K562 (cell line): ENCODE data around the gene SLC9B2.

Experiments
- E2F5 ChIP-seq: sonication (generic); formaldehyde crosslinking; IDR thresholded peaks from 2 replicates; pipeline ENCODE4 v1.8.0; 2022; ENCODE audit warnings: mild to moderate bottlenecking, missing genetic modification reagents
- FOS ChIP-seq: IDR thresholded peaks from 3 replicates; pipeline ENCODE4 v1.6.1; 2011; ENCODE audit not compliant: insufficient read length; ENCODE audit errors: extremely low read depth
- HDAC6 ChIP-seq: IDR thresholded peaks from 2 replicates; pipeline ENCODE4 v1.6.1; 2012; ENCODE audit warnings: low read depth, mild to moderate bottlenecking, control low read depth, inconsistent platforms, low read length, moderate library complexity
- MECOM ChIP-seq: fragments of 250-450 bp; sonication (Bioruptor Pico); IDR thresholded peaks from 2 replicates; pipeline ENCODE4 v1.8.0; 2022; ENCODE audit warnings: inconsistent platforms
- MTF1 ChIP-seq: fragments of 250-450 bp; sonication (Bioruptor Pico); IDR thresholded peaks from 2 replicates; pipeline ENCODE4 v1.9.0; 2021; ENCODE audit warnings: moderate library complexity, mild to moderate bottlenecking, inconsistent platforms, borderline replicate concordance
- NFE2 ChIP-seq: IDR thresholded peaks from 2 replicates; pipeline ENCODE4 v1.6.1; 2014; ENCODE audit warnings: antibody characterized with exemption, low read depth
- RNF2 ChIP-seq: sonication (generic); IDR thresholded peaks from 2 replicates; pipeline ENCODE4 v1.6.1; 2016
- TF ChIP-seq, protein P1 (sequence below): sonication (generic); formaldehyde crosslinking; IDR thresholded peaks from 2 replicates; pipeline ENCODE4 v1.8.1; 2022; ENCODE audit warnings: missing genetic modification reagents

DNA sequence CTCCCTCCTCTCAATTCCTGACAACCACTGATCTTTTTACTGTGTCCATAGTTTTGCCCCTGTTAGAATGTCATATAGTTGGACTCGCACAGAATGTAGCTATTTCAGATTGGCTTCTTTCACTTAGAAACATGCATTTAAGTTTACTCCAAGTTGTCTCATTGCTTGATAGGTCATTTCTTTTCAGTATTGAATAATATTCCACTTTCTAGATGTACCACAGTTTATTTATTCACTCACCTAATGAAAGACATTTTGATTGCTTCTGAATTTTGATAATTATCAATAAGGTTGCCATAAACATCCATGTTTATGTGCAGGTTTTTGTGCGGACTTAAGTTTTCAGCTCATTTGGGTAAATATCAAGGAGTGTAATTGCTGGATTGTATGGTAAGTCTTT lies 95.6 kb downstream of the SLC9B2 start:
- TF ChIP-seq MECOM (CRISPR knock-in tag) (no peak), MTF1 (no peak), HDAC6 (no peak), FOS (no peak), RNF2 (no peak), E2F5 (no peak), NFE2 (no peak)
- TF ChIP-seq, protein P1, sequence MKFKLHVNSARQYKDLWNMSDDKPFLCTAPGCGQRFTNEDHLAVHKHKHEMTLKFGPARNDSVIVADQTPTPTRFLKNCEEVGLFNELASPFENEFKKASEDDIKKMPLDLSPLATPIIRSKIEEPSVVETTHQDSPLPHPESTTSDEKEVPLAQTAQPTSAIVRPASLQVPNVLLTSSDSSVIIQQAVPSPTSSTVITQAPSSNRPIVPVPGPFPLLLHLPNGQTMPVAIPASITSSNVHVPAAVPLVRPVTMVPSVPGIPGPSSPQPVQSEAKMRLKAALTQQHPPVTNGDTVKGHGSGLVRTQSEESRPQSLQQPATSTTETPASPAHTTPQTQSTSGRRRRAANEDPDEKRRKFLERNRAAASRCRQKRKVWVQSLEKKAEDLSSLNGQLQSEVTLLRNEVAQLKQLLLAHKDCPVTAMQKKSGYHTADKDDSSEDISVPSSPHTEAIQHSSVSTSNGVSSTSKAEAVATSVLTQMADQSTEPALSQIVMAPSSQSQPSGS (CRISPR knock-in tag) = no peak
